Measurements from ENCODE around the gene PGM1. TPM values are rescaled to one million over a fixed set of nuclear protein-coding genes. Genes with fewer than 3 reads are reported as not detected.

Gene PGM1
- total RNA-seq, 1 experiment from 2014 or later: 70.7 TPM

DNA sequence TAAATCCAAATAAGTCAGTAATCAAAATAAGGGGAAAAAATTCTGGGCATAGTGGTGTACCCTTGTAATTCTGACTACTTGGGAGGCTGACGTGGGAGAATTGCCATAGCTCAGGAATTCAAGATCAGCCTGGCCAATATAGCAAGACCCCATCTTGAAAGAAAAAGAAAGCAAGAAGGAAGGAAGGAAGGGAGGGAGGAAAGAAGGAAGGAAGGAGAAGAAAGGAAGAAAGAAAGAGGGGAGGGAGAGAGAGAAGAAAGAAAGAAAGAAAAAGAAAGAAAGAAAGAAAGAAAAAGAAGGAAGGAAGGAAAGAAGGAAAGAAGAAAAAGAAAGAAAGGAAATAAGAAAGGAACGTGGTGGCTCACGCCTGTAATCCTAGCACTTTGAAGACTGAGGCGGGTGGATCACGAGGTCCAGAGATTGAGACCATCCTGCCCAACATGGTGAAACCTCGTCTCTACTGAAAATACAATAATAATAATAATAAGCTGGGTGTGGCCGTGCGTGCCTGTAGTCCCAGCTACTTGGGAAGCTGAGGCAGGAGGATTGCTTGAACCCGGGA, 116.1 kb downstream of the PGM1 start:
- in situ Hi-C loops (cut with HindIII; ENCODE audit: low pct_unique_long_range_greater_than_20kb, low sequenced_read_pairs): no loop called here

More for the DNA sequence above, 116.1 kb downstream of the PGM1 start:
- no peak for DNase-seq (ENCODE audit: low read depth)

Other genes with a start within 250 kb of the PGM1 start
- 23.2 and 24.7 TPM in 2 replicates for gene ALG6, start 225.8 kb upstream of the PGM1 start, total RNA-seq (2014; rRNA removed; shearing (Covaris generic); ENCODE audit: low replicate concordance)
- gene ITGB3BP, start 70.2 kb upstream of the PGM1 start, total RNA-seq (2014; rRNA removed; shearing (Covaris generic); ENCODE audit: low replicate concordance): 47.5 and 50.4 TPM in 2 replicates
- gene EFCAB7, start 69.9 kb upstream of the PGM1 start, total RNA-seq (2014; rRNA removed; shearing (Covaris generic); ENCODE audit: low replicate concordance): 2.0 and 2.9 TPM in 2 replicates
- gene ROR1, start 180.6 kb downstream of the PGM1 start, total RNA-seq (2014; rRNA removed; shearing (Covaris generic); ENCODE audit: low replicate concordance): 0.41 and 3.4 TPM in 2 replicates